Loucy (cell line): ENCODE data around the gene SPPL3.

Source experiments
- H2AFZ ChIP-seq: fragments of 200-600 bp; sonication (generic); 2 replicates; pipeline ENCODE4 v1.6.0; 2016; ENCODE audit warnings: antibody characterized with exemption, mild to moderate bottlenecking, low read length, moderate library complexity
- H3F3A ChIP-seq: fragments of 200-600 bp; 2 replicates; pipeline ENCODE4 v1.6.0; 2016; ENCODE audit warnings: antibody characterized with exemption, low read depth, mild to moderate bottlenecking
- H3K27me3 ChIP-seq: fragments of 200-600 bp; sonication (generic); 2 replicates; pipeline ENCODE4 v1.6.1; 2014; ENCODE audit warnings: low read length, mild to moderate bottlenecking; ENCODE audit not compliant: insufficient read depth, poor library complexity, severe bottlenecking
- H3K36me3 ChIP-seq: fragments of 200-600 bp; sonication (generic); 2 replicates; pipeline ENCODE4 v1.6.1; 2016; ENCODE audit warnings: low read length; ENCODE audit not compliant: insufficient read depth
- H3K4me1 ChIP-seq: fragments of 200-600 bp; sonication (generic); 2 replicates; pipeline ENCODE4 v1.5.1; 2014; ENCODE audit warnings: low read length, mild to moderate bottlenecking; ENCODE audit not compliant: insufficient read depth, poor library complexity, severe bottlenecking
- H3K4me2 ChIP-seq: fragments of 200-600 bp; sonication (generic); 2 replicates; pipeline ENCODE4 v1.6.0; 2014; ENCODE audit warnings: antibody characterized with exemption, low read length, low read depth, mild to moderate bottlenecking; ENCODE audit not compliant: poor library complexity, severe bottlenecking
- H3K4me3 ChIP-seq: fragments of 200-600 bp; sonication (generic); 2 replicates; pipeline ENCODE4 v1.5.1; 2014; ENCODE audit warnings: low read length, mild to moderate bottlenecking, mixed read lengths; ENCODE audit not compliant: poor library complexity, severe bottlenecking
- H3K79me2 ChIP-seq: fragments of 200-600 bp; sonication (generic); 2 replicates; pipeline ENCODE4 v1.6.1; 2014; ENCODE audit warnings: low read length; ENCODE audit not compliant: insufficient read depth
- H3K9ac ChIP-seq: fragments of 200-600 bp; sonication (generic); 2 replicates; pipeline ENCODE4 v1.6.0; 2014; ENCODE audit warnings: mild to moderate bottlenecking, low read depth, low read length, moderate library complexity; ENCODE audit not compliant: poor library complexity, severe bottlenecking
- H3K9me2 ChIP-seq: fragments of 200-600 bp; sonication (generic); replicated peaks from 2 replicates; pipeline ENCODE4 v1.6.1; 2016; ENCODE audit warnings: low read depth, low read length, mixed read lengths
- H3K9me3 ChIP-seq: fragments of 200-600 bp; sonication (generic); 2 replicates; pipeline ENCODE4 v1.6.1; 2014; ENCODE audit warnings: mild to moderate bottlenecking, antibody characterized with exemption, low read length, low read depth; ENCODE audit not compliant: insufficient read depth
- H4K20me1 ChIP-seq: fragments of 200-600 bp; sonication (generic); 2 replicates; pipeline ENCODE4 v1.6.0; 2014; ENCODE audit warnings: antibody characterized with exemption, low read length, mild to moderate bottlenecking; ENCODE audit not compliant: insufficient read depth, poor library complexity, severe bottlenecking
- EZH2phosphoT487 ChIP-seq: fragments of 200-600 bp; IDR thresholded peaks from 2 replicates; pipeline ENCODE4 v1.6.1; 2018; ENCODE audit warnings: antibody characterized with exemption, mild to moderate bottlenecking, moderate library complexity, borderline replicate concordance
- TF ChIP-seq, protein P1 (sequence below): fragments of 200-600 bp; sonication (generic); conservative IDR thresholded peaks from 2 replicates; pipeline ENCODE4 v1.5.1; 2014; ENCODE audit warnings: mild to moderate bottlenecking, antibody characterized with exemption, low read length

The SPPL3 gene

DNA sequence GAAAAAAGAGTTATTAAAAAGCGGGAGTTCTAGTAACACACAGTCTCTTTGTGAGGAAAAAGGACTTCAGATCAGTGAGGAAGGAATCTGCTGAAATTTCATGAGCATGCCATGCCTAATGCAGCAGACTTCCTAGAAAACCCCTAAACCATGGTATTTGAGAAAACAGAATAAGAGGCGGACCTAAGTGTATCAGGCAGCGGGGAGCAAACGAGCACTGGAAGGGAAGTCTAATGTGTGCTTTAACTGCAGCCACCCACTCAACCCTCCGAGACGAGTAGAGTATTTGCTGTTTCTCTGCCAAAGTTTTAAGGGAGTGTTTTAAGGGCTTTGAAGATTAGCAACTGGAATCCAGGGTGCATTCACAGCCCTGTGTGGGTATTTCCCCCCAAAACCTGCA, 142.1 kb downstream of the SPPL3 start:
- H3K4me1 ChIP-seq: no peaks in the 10 kb centered on the region
- H3K9me3 ChIP-seq: no peaks in the 10 kb centered on the region
- TF ChIP-seq, protein P1, sequence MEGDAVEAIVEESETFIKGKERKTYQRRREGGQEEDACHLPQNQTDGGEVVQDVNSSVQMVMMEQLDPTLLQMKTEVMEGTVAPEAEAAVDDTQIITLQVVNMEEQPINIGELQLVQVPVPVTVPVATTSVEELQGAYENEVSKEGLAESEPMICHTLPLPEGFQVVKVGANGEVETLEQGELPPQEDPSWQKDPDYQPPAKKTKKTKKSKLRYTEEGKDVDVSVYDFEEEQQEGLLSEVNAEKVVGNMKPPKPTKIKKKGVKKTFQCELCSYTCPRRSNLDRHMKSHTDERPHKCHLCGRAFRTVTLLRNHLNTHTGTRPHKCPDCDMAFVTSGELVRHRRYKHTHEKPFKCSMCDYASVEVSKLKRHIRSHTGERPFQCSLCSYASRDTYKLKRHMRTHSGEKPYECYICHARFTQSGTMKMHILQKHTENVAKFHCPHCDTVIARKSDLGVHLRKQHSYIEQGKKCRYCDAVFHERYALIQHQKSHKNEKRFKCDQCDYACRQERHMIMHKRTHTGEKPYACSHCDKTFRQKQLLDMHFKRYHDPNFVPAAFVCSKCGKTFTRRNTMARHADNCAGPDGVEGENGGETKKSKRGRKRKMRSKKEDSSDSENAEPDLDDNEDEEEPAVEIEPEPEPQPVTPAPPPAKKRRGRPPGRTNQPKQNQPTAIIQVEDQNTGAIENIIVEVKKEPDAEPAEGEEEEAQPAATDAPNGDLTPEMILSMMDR: no peak
- TF ChIP-seq EZH2phosphoT487: no peak
- H3K9ac ChIP-seq: no peak overlapping the region
- no peaks in the 10 kb centered on the region for H4K20me1 ChIP-seq
- H2AFZ ChIP-seq: no peak overlapping the region
- H3K36me3 ChIP-seq: peaks cover 70% of the 10 kb centered on the region; the same call in 1 of the 2 replicates
- no peak overlapping the region for H3K4me2 ChIP-seq
- no peaks in the 10 kb centered on the region for H3K9me2 ChIP-seq
- no peaks in the 10 kb centered on the region for H3K27me3 ChIP-seq
- H3K4me3 ChIP-seq: no peak overlapping the region
- H3F3A ChIP-seq: no peaks in the 10 kb centered on the region
- H3K79me2 ChIP-seq: no peaks in the 10 kb centered on the region

DNA sequence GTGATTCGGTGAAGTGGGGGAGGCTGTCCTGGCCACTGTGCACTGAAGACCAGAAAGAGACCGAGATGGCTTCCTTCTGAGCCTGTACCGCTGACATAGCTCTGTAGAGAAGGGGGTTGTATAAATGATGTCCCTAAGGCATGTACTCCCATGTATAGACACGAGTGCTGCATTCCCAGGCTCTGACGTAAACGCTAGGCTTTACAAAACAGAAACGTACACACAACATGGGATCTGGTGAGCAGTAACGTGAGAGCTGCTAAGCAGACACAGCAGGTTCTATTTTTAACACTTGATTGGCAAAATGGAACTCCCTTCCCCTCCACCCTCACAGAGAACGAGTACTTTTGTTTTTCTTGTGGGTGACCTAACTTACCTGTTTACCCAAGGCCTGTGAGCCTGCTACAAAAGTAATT, 142.6 kb downstream of the SPPL3 start:
- Histone ChIP-seq H3K4me1 (no peaks in the 10 kb centered on the region), H3K4me2 (no peak overlapping the region), H2AFZ (no peak overlapping the region), H3F3A (no peaks in the 10 kb centered on the region), H3K9me2 (no peaks in the 10 kb centered on the region), H3K9ac (no peak overlapping the region), H3K79me2 (no peaks in the 10 kb centered on the region), H3K4me3 (no peak overlapping the region), H3K9me3 (no peaks in the 10 kb centered on the region), H4K20me1 (no peaks in the 10 kb centered on the region), H3K27me3 (no peaks in the 10 kb centered on the region), H3K36me3 (peaks cover 64% of the 10 kb centered on the region; the same call in 1 of the 2 replicates)
- TF ChIP-seq, protein P1: no peak
- TF ChIP-seq EZH2phosphoT487: no peak

DNA sequence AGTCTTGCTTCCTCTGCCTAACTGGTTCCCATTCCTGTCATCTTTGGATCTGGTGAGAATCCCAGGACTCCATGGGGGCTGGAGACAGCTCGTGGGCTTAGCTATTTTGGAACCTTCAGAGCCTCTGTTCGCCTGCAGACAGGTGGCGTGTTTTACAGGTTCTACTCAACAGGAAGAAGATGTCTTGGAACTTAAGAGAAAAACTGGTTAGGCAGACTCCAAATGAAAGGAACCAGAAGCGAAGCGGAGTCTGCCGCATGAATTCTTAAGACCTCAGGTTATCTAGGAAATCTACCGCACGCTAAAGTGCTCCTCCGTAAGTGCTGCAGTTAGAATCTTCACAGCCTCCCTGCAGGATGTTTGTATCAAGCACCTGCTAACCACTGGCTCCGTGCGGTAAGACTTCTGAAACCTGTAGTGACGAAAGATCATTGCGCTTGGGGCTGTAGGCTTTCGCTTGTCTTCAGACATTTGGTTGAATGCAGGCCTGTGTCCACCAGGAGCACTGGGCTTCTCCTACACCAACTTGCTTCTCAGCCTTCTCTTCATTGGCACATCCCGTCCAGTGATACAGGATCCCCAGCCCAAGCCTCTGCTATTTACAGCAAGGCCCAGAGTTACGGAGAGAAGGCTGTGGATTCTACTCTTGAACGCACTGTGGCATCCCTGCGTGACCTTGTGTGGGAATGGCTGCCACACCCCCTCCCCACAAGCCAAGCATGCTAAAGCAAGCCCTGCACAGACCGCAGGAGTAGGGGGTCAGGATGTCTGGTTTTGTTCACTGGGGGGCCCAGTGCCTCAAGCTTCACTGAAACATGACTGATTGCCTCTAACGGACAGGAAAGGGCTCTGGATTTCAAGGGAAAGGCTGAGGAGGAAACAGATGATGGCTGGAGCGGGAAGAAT, 143.6 kb downstream of the SPPL3 start:
- Histone ChIP-seq H3K4me2 (no peak overlapping the region), H3F3A (no peaks in the 10 kb centered on the region), H3K27me3 (no peaks in the 10 kb centered on the region), H3K9ac (no peak overlapping the region), H3K4me3 (no peak overlapping the region), H3K4me1 (no peaks in the 10 kb centered on the region), H4K20me1 (no peaks in the 10 kb centered on the region), H2AFZ (no peak overlapping the region), H3K9me2 (no peaks in the 10 kb centered on the region), H3K79me2 (no peaks in the 10 kb centered on the region), H3K9me3 (no peaks in the 10 kb centered on the region), H3K36me3 (peaks cover 55% of the 10 kb centered on the region; the same call in 1 of the 2 replicates)
- TF ChIP-seq, protein P1: no peak
- TF ChIP-seq EZH2phosphoT487: no peak
